DND-41 (cell line): ENCODE data around the gene NOC2L.

ENCODE experiments used
- ATAC-seq: fragments of 200-7000 bp; cut with Tn5 transposase; 3 replicates; pipeline ENCODE4 v1.9.1; 2021; ENCODE audit warnings: low read depth; ENCODE audit not compliant: insufficient read depth
- DNase-seq: peaks from one replicate; pipeline ENCODE4 v3.0.0-alpha.2; 2020
- H2AFZ ChIP-seq: 2 replicates; pipeline ENCODE4 v1.6.0; 2012; ENCODE audit warnings: low read depth, low read length
- H3K27ac ChIP-seq: 2 replicates; pipeline ENCODE4 v1.5.1; 2012; ENCODE audit warnings: low read length, inconsistent platforms
- H3K27me3 ChIP-seq: fragments of 200-600 bp; sonication (generic); 2 replicates; pipeline ENCODE4 v1.6.0; 2012; ENCODE audit warnings: low read length, mild to moderate bottlenecking, inconsistent platforms; ENCODE audit not compliant: insufficient read depth, poor library complexity
- H3K36me3 ChIP-seq: 2 replicates; pipeline ENCODE4 v1.5.1; 2012; ENCODE audit warnings: low read length, inconsistent platforms; ENCODE audit not compliant: insufficient read depth
- H3K4me1 ChIP-seq: 2 replicates; pipeline ENCODE4 v1.5.1; 2012; ENCODE audit warnings: mild to moderate bottlenecking, low read length; ENCODE audit not compliant: insufficient read depth
- H3K4me2 ChIP-seq: 2 replicates; pipeline ENCODE4 v1.6.0; 2012; ENCODE audit warnings: mild to moderate bottlenecking, moderate library complexity, low read length, inconsistent platforms; ENCODE audit not compliant: insufficient read depth
- H3K4me3 ChIP-seq, 2 experiments: fragments of 200-600 bp in 1 of 2; shearing (Covaris generic) in 1 of 2; 2 replicates each; pipeline ENCODE4 v1.5.1; 2012 to 2016; ENCODE audit warnings: inconsistent platforms in 2 of 2, low read length in 2 of 2, mild to moderate bottlenecking in 2 of 2, low read depth in 1 of 2, moderate library complexity in 1 of 2
- H3K79me2 ChIP-seq: 2 replicates; pipeline ENCODE4 v1.6.0; 2012; ENCODE audit warnings: low read length, inconsistent platforms; ENCODE audit not compliant: insufficient read depth
- H3K9ac ChIP-seq: 2 replicates; pipeline ENCODE4 v1.6.0; 2012; ENCODE audit warnings: low read depth, mild to moderate bottlenecking, inconsistent platforms, low read length, moderate library complexity
- H3K9me3 ChIP-seq: 2 replicates; pipeline ENCODE4 v1.5.1; 2012; ENCODE audit warnings: low read length, moderate library complexity, mild to moderate bottlenecking, inconsistent platforms; ENCODE audit not compliant: insufficient read depth, severe bottlenecking
- H4K20me1 ChIP-seq: 2 replicates; pipeline ENCODE4 v1.6.0; 2012; ENCODE audit warnings: low read length; ENCODE audit not compliant: insufficient read depth
- EZH2 ChIP-seq: IDR thresholded peaks from 3 replicates; pipeline ENCODE4 v1.6.1; 2012; ENCODE audit warnings: borderline replicate concordance, low read depth, mild to moderate bottlenecking, moderate library complexity, low read length, inconsistent platforms; ENCODE audit not compliant: severe bottlenecking
- TF ChIP-seq, protein P1 (sequence below): IDR thresholded peaks from 2 replicates; pipeline ENCODE4 v1.5.1; 2012; ENCODE audit warnings: borderline replicate concordance, low read length, moderate library complexity, mild to moderate bottlenecking; ENCODE audit not compliant: poor library complexity, severe bottlenecking; ENCODE audit errors: extremely low read depth

NOC2L gene

DNA sequence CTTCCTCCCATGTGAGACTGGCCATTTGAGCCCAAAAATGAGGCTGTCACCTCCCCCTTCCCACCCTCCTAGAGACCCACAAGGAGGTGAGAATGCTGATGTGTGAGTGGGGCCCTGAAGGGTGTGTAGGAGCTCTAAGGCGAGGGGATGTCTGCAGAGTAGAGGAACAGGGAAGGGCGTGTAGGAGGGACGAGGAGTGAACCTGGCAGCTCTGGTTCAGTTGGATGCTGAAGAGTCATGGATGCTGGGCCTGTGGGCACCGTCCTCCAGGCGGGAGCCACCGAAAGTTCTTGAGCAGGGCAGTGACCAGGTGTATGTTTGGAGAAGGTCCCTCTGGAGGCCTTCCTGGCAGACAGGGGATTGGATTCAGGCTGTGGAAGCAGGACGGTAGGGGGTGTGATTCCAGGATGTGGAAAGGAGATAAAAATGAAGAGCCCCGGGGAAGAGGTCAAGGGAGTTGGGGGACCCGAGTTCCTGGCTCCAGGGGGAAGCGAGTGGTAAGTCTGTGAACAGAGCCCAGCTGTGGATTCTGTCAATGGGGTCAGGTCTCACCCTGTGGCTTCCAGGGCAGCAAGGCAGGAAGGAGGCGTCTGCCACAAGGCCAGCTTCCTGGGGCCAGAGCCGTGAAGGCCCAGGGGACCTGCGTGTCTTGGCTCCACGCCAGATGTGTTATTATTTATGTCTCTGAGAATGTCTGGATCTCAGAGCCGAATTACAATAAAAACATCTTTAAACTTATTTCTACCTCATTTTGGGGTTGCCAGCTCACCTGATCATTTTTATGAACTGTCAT is 27.5 kb downstream of the NOC2L start:
- H4K20me1 ChIP-seq = peaks cover 42% of the 10 kb centered on the region
- no peaks in the 10 kb centered on the region for H3K36me3 ChIP-seq
- no peak overlapping the region for H3K9ac ChIP-seq
- DNase-seq = no peak
- TF ChIP-seq, protein P1, sequence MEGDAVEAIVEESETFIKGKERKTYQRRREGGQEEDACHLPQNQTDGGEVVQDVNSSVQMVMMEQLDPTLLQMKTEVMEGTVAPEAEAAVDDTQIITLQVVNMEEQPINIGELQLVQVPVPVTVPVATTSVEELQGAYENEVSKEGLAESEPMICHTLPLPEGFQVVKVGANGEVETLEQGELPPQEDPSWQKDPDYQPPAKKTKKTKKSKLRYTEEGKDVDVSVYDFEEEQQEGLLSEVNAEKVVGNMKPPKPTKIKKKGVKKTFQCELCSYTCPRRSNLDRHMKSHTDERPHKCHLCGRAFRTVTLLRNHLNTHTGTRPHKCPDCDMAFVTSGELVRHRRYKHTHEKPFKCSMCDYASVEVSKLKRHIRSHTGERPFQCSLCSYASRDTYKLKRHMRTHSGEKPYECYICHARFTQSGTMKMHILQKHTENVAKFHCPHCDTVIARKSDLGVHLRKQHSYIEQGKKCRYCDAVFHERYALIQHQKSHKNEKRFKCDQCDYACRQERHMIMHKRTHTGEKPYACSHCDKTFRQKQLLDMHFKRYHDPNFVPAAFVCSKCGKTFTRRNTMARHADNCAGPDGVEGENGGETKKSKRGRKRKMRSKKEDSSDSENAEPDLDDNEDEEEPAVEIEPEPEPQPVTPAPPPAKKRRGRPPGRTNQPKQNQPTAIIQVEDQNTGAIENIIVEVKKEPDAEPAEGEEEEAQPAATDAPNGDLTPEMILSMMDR = no peak
- no peak for TF ChIP-seq EZH2
- ATAC-seq = no peak
- no peaks in the 10 kb centered on the region for H3K79me2 ChIP-seq
- no peak overlapping the region for H3K4me3 ChIP-seq
- H3K4me1 ChIP-seq = no peaks in the 10 kb centered on the region
- no peaks in the 10 kb centered on the region for H3K9me3 ChIP-seq
- H2AFZ ChIP-seq = no peak overlapping the region
- no peak overlapping the region for H3K4me2 ChIP-seq
- no peak overlapping the region for H3K27ac ChIP-seq
- peaks cover 19% of the 10 kb centered on the region for H3K27me3 ChIP-seq

DNA sequence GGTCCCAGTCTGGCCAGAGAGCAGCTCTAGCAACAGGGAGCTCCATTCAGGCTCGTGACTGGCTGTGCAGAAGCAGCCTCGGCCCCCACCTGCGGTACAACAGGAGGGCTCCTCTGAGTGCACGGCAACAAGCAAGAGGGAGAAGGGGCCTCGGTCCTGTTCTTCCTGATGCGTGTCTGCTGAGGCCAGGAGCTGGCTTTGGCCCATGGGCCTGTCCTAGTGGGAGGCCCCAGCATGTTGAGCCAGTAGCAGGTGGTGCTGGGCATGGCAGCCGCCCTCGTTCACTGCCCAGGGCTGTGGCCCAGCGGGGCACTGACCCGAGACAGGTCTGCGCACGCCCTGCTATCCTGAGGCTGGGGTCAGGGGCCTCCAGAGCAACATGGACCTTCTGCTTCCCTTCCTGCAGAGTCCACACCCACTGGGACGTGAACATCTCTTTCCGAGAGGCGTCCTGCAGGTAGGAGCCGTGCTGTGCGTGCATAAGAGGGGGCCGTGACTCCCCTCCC is 28.4 kb downstream of the NOC2L start:
- Histone ChIP-seq H4K20me1 (peaks cover 50% of the 10 kb centered on the region), H3K9ac (no peak overlapping the region), H3K4me2 (no peak overlapping the region), H2AFZ (no peak overlapping the region), H3K27me3 (peaks cover 28% of the 10 kb centered on the region), H3K36me3 (no peaks in the 10 kb centered on the region), H3K9me3 (no peaks in the 10 kb centered on the region), H3K79me2 (no peaks in the 10 kb centered on the region), H3K27ac (no peak overlapping the region), H3K4me3 (no peak overlapping the region), H3K4me1 (no peaks in the 10 kb centered on the region; the same call in 1 of the 2 replicates)
- no peak for ATAC-seq
- DNase-seq = no peak
- TF ChIP-seq, protein P1 = no peak
- TF ChIP-seq EZH2 = no peak

DNA sequence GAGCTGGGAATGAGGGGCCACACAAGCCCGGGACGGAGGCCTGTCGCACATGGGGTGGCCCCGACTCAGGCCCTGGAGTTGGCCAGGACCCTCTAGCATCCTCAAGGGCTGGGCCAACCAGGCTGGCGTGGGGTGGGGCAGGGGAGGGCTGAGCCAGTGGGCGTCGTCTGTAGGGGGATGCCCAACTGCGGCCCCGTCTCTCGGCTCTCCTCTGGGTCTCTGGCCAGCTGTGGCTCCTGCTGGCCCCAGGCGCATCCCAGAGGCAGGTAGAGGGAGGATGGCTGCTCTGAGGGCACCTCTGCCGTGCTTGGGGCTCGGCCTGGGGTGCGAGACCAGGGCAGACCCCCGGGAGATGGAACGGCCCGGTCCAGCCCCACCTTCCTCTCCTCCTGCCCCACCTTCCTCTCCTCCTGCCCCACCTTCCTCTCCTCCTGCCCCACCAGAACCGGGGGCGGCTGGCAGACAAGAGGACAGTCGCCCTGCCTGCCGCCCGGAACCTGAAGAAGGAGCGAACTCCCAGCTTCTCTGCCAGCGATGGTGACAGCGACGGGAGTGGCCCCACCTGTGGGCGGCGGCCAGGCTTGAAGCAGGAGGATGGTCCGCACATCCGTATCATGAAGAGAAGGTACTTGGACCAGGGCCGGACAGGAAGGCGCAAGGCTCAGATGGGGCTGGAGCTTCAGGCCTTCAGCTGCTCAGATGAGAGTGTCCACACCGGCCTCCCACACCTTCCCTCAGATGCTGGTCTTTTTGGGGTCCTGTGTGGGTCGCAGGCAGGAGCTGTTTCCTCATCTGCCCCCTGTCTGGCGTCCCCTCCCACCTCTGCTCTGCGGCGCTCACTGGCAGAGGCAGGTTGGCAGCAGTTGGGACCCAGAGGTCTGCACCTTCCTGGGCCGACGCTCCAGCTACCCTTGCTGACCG is 29.1 kb downstream of the NOC2L start:
- H3K4me3 ChIP-seq = no peak overlapping the region
- no peaks in the 10 kb centered on the region for H3K36me3 ChIP-seq
- peaks cover 34% of the 10 kb centered on the region for H3K27me3 ChIP-seq
- peaks cover 50% of the 10 kb centered on the region for H4K20me1 ChIP-seq
- ATAC-seq (no peak), DNase-seq (no peak)
- H3K27ac ChIP-seq = no peak overlapping the region
- no peaks in the 10 kb centered on the region for H3K9me3 ChIP-seq
- H3K4me1 ChIP-seq = peaks cover 1% of the 10 kb centered on the region; the same call in 1 of the 2 replicates
- H2AFZ ChIP-seq = no peak overlapping the region
- H3K9ac ChIP-seq = no peak overlapping the region
- no peak overlapping the region for H3K4me2 ChIP-seq
- TF ChIP-seq EZH2 = no peak
- no peaks in the 10 kb centered on the region for H3K79me2 ChIP-seq
